Fibroblast of lung (primary cell): ENCODE results near the gene CT83. TPM values are rescaled to one million over a fixed set of nuclear protein-coding genes. Genes with fewer than 3 reads are reported as not detected.

Experiments used
- DNase-seq, 2 donors: peaks; one replicate each; pipeline versions ENCODE4 v3.0.0 to v3.0.0-alpha.2; 2010; ENCODE audit warnings: low read depth in 2 of 2
- H2AFZ ChIP-seq: 2 replicates; pipeline ENCODE4 v1.5.1; 2012; ENCODE audit warnings: low read length, control low read depth, inconsistent platforms
- H3K27ac ChIP-seq: 2 replicates; pipeline ENCODE4 v1.5.1; 2011; ENCODE audit warnings: low read length, control low read depth; ENCODE audit not compliant: insufficient read depth
- H3K27me3 ChIP-seq: 2 replicates; pipeline ENCODE4 v1.5.1; 2011; ENCODE audit warnings: mild to moderate bottlenecking, low read length; ENCODE audit not compliant: control insufficient read depth, insufficient read depth
- H3K36me3 ChIP-seq: 2 replicates; pipeline ENCODE4 v1.5.1; 2011; ENCODE audit warnings: low read length; ENCODE audit not compliant: control insufficient read depth, insufficient read depth
- H3K4me1 ChIP-seq: 2 replicates; pipeline ENCODE4 v1.5.1; 2011; ENCODE audit warnings: low read length; ENCODE audit not compliant: control insufficient read depth, insufficient read depth; ENCODE audit errors: extremely low read depth
- H3K4me2 ChIP-seq: 2 replicates; pipeline ENCODE4 v1.5.1; 2011; ENCODE audit warnings: low read length, control low read depth; ENCODE audit not compliant: insufficient read depth; ENCODE audit errors: extremely low read depth
- H3K4me3 ChIP-seq, 4 experiments: fragments of 200-600 bp in 1 of 4; sonication (generic) in 1 of 4; replicated peaks in 1 of 4; 2 replicates each; pipeline ENCODE4 v1.5.1; 2011 to 2016; ENCODE audit warnings: low read length in 4 of 4, low read depth in 3 of 4, mild to moderate bottlenecking in 3 of 4, control low read depth in 2 of 4, inconsistent platforms in 1 of 4, mixed read lengths in 1 of 4; ENCODE audit not compliant: insufficient read depth in 1 of 4; ENCODE audit errors: control extremely low read depth in 1 of 4
- H3K79me2 ChIP-seq: 2 replicates; pipeline ENCODE4 v1.5.1; 2012; ENCODE audit warnings: mild to moderate bottlenecking, low read length, inconsistent platforms; ENCODE audit not compliant: control insufficient read depth, insufficient read depth
- H3K9ac ChIP-seq: 2 replicates; pipeline ENCODE4 v1.5.1; 2011; ENCODE audit warnings: mild to moderate bottlenecking, low read length, control low read depth; ENCODE audit not compliant: insufficient read depth
- H3K9me3 ChIP-seq: 2 replicates; pipeline ENCODE4 v1.5.1; 2012; ENCODE audit warnings: low read depth, low read length; ENCODE audit not compliant: control insufficient read depth, insufficient read depth
- H4K20me1 ChIP-seq: 2 replicates; pipeline ENCODE4 v1.5.1; 2011; ENCODE audit warnings: low read length; ENCODE audit not compliant: control insufficient read depth, insufficient read depth; ENCODE audit errors: extremely low read depth
- CTCF ChIP-seq, 2 donors: IDR thresholded peaks in 1 of 2; conservative IDR thresholded peaks in 1 of 2; 1 replicate in 1 of 2; 2 replicates in 1 of 2; pipeline ENCODE4 v1.5.1; 2011 to 2012; ENCODE audit warnings: low read length in 2 of 2, control low read depth in 1 of 2, inconsistent platforms in 1 of 2, low read depth in 1 of 2, mild to moderate bottlenecking in 1 of 2
- EZH2 ChIP-seq: IDR thresholded peaks from 2 replicates; pipeline ENCODE4 v1.5.1; 2012; ENCODE audit warnings: low read length, control low read depth, mild to moderate bottlenecking; ENCODE audit errors: missing control alignments
- polyA plus RNA-seq, 2 donors: library from polyadenylated mRNA; depleted of rRNA in 1 of 2; stranded (reverse) in 1 of 2; unstranded in 1 of 2; fragments of >200 nt; gene quantifications; 2 replicates each; pipeline ENCODE4 v1.2.1, GENCODE V29; 2011 to 2012; ENCODE audit warnings: missing spikeins in 1 of 2
- total RNA-seq: library from RNA; depleted of rRNA; stranded (reverse); fragments of >200 nt; gene quantifications from 2 replicates; pipeline ENCODE4 v1.2.1, GENCODE V29; 2014

Gene CT83
- total and polyA plus RNA-seq, 2 donors (not counting 1 experiment from before 2014, with no cell fraction given) = not detected

DNA sequence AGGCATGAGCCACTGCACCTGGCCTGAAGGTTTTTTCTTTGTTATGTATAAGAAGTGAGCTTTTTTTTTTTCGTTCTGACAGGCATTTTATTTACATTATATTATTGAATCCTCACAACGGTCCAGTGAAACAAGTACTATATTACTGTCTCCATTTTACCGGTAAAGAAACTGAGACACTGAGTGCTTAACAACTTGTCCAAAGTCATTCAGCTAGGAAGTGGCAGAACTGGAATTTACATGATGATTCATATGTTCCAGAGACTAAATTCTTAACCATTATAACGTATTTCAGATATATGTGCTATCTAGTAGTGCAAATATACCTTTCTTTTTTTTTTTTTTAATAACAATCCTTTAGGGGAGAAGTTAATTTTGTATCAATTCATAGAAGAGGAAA lies 44.8 kb downstream of the CT83 start:
- H4K20me1 ChIP-seq = no peaks in the 10 kb centered on the region
- H3K79me2 ChIP-seq = no peaks in the 10 kb centered on the region
- H3K4me3 ChIP-seq = no peak overlapping the region
- no peaks in the 10 kb centered on the region for H3K4me1 ChIP-seq
- H2AFZ ChIP-seq = no peak overlapping the region
- TF ChIP-seq CTCF (conservative IDR thresholded peaks at IDR 0.05 in 1 of 2, IDR thresholded peaks at IDR 0.05 in 1 of 2; ENCODE audit: low read depth in 1 of 2, low read length in 2 of 2) (no peak), EZH2 (no peak)
- DNase-seq = no peak
- H3K9ac ChIP-seq = no peak overlapping the region
- no peak overlapping the region for H3K4me2 ChIP-seq
- no peaks in the 10 kb centered on the region for H3K27me3 ChIP-seq
- H3K27ac ChIP-seq = no peak overlapping the region
- no peaks in the 10 kb centered on the region for H3K36me3 ChIP-seq
- no peaks in the 10 kb centered on the region for H3K9me3 ChIP-seq

DNA sequence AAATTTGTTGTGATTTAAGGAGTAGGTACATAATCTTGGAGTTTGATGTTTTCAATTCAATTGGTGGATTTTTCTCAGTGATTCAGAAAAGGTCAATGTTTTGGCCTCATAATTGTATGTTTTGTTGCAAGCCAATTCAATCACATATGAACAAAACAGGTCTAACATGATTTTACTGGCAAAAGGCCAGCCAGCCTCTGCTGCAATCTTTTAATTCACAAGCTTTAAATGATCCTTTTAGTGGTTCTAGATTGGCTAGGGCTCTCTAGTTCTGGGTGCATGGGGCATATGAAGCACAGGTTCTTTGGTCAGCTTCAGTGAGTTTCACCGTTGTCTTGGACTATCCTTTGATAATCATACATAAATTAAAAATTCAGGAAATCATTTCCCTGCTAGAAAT lies 45.6 kb downstream of the CT83 start:
- TF ChIP-seq EZH2 (no peak), CTCF (conservative IDR thresholded peaks at IDR 0.05 in 1 of 2, IDR thresholded peaks at IDR 0.05 in 1 of 2; ENCODE audit: low read depth in 1 of 2, low read length in 2 of 2) (no peak)
- H3K4me2 ChIP-seq = no peak overlapping the region
- H3K9ac ChIP-seq = no peak overlapping the region
- H3K36me3 ChIP-seq = no peaks in the 10 kb centered on the region
- no peaks in the 10 kb centered on the region for H3K27me3 ChIP-seq
- H3K27ac ChIP-seq = no peak overlapping the region
- no peak for DNase-seq
- H3K79me2 ChIP-seq = no peaks in the 10 kb centered on the region
- no peak overlapping the region for H3K4me3 ChIP-seq
- H4K20me1 ChIP-seq = no peaks in the 10 kb centered on the region
- no peaks in the 10 kb centered on the region for H3K4me1 ChIP-seq
- no peak overlapping the region for H2AFZ ChIP-seq
- no peaks in the 10 kb centered on the region for H3K9me3 ChIP-seq

- H3K79me2 ChIP-seq = no peaks in the 10 kb centered on the region
- no peaks in the 10 kb centered on the region for H3K9me3 ChIP-seq
- no peak overlapping the region for H3K4me2 ChIP-seq
- H3K4me1 ChIP-seq = no peaks in the 10 kb centered on the region
- TF ChIP-seq CTCF (conservative IDR thresholded peaks at IDR 0.05 in 1 of 2, IDR thresholded peaks at IDR 0.05 in 1 of 2; ENCODE audit: low read depth in 1 of 2, low read length in 2 of 2) (no peak), EZH2 (no peak)
- H3K36me3 ChIP-seq = no peaks in the 10 kb centered on the region
- no peak overlapping the region for H3K27ac ChIP-seq
- H3K4me3 ChIP-seq = no peak overlapping the region
- no peak for DNase-seq
- H3K9ac ChIP-seq = no peak overlapping the region
- H3K27me3 ChIP-seq = no peaks in the 10 kb centered on the region
- H4K20me1 ChIP-seq = no peaks in the 10 kb centered on the region
- no peak overlapping the region for H2AFZ ChIP-seq
Measured at GRCh38 chrX:116413273-116413672, 49.5 kb downstream of the CT83 start.

Other genes starting within 250 kb of the CT83 start
- gene SLC6A14, start 26.4 kb downstream of the CT83 start, total RNA-seq = not detected in 2 replicates
- gene SLC6A14, start 26.4 kb downstream of the CT83 start, polyA plus RNA-seq = not detected in 2 replicates